Measurements from ENCODE around the gene ZNF516.

ZNF516 gene

GRCh38 chr18:76442413-76443171, 52.5 kb downstream of the ZNF516 start:
- no peak overlapping the region for H3K4me3 ChIP-seq (ENCODE audit: low read depth, low read length)
- TF ChIP-seq, protein P1, sequence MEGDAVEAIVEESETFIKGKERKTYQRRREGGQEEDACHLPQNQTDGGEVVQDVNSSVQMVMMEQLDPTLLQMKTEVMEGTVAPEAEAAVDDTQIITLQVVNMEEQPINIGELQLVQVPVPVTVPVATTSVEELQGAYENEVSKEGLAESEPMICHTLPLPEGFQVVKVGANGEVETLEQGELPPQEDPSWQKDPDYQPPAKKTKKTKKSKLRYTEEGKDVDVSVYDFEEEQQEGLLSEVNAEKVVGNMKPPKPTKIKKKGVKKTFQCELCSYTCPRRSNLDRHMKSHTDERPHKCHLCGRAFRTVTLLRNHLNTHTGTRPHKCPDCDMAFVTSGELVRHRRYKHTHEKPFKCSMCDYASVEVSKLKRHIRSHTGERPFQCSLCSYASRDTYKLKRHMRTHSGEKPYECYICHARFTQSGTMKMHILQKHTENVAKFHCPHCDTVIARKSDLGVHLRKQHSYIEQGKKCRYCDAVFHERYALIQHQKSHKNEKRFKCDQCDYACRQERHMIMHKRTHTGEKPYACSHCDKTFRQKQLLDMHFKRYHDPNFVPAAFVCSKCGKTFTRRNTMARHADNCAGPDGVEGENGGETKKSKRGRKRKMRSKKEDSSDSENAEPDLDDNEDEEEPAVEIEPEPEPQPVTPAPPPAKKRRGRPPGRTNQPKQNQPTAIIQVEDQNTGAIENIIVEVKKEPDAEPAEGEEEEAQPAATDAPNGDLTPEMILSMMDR (IDR thresholded peaks at IDR 0.05; ENCODE audit: low read depth, low read length) = no peak

- TF ChIP-seq, protein P1 (IDR thresholded peaks at IDR 0.05; ENCODE audit: low read depth, low read length) = no peak
- no peak overlapping the region for H3K4me3 ChIP-seq (ENCODE audit: low read depth, low read length)
Measured at GRCh38 chr18:76441668-76442412, 53.2 kb downstream of the ZNF516 start.

DNA sequence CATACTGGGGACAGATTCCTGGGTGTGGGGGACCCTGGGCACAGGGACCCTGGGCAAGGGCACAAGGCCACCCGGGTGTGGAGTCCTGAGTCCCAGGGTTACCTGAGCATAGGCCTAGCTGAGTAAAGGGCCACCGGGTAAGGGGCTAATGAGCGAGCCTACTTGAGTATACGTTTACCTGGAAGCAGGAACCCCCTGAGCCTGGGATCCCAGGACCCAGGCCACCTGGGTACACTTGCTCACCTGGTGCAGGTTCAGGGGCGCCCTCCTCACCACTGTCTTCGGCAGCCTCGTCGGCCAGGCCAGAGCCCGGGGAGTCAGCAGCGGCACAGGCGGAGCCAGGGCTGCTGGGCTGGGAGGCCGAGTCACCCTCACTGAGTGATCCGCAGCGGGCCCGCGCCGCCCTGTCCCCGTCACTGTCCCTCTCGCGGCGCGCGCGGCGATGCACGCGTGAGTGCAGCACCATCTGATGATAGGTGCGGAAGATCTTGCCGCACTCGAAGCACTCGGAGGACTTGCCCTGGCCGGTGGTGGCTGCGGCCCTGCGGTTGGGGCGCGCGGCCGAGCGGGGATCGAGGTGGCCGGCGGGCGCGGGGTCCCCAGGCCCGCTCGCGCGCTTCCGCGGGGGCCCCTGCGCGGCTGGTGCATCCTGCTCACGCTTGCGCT, 53.9 kb downstream of the ZNF516 start:
- TF ChIP-seq, protein P1 (IDR thresholded peaks at IDR 0.05; ENCODE audit: low read depth, low read length) = no peak
- no peak overlapping the region for H3K4me3 ChIP-seq (ENCODE audit: low read depth, low read length)

DNA sequence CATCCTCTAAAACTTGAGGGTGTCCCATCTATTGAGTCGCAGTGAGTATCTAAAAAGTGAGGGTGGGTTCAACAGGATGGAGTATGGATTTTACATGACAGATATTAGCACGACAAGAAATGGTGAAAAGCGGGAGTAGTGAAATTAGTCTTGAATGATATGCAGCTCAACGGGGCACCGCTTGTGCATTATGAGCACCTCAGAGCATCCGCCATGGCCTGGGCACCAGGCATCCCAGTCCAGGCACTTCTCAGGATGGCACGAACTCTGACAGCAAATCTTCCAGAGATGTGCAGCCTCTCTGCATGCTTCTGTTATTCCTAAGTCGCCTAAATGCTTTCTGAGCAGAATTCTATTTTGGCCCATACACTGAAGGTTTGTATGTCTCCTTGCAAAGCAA, 57.1 kb downstream of the ZNF516 start:
- no peak overlapping the region for H3K4me3 ChIP-seq (ENCODE audit: low read depth, low read length)
- TF ChIP-seq, protein P1 (IDR thresholded peaks at IDR 0.05; ENCODE audit: low read depth, low read length) = no peak

- H3K4me3 ChIP-seq (ENCODE audit: low read depth, low read length) = no peak overlapping the region
- TF ChIP-seq, protein P1 (IDR thresholded peaks at IDR 0.05; ENCODE audit: low read depth, low read length) = no peak
Measured at GRCh38 chr18:76437011-76437410, 58.0 kb downstream of the ZNF516 start.

DNA sequence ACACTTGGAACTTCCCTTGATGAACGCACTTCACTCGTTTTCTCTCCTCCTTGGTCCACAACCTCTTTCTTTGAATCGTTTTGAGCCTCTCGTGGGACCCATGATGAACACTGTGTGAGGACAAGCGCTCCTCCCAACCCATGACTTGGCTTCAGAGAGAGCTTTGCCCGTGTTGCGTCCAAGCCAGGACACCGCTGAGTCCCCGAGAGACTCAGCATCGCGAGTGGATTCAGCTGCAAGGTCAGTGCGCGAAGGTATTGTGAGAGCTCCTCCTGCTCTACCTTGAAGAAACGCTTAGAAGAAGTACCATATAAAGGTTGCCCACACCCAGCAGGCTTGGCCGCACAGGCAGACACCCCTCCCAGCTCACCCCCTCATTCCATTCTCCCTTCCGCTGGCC, 58.7 kb downstream of the ZNF516 start:
- TF ChIP-seq, protein P1 (IDR thresholded peaks at IDR 0.05; ENCODE audit: low read depth, low read length) = no peak
- H3K4me3 ChIP-seq (ENCODE audit: low read depth, low read length) = no peak overlapping the region
